ENCODE data around the gene FDXACB1. TPM values are rescaled to one million over a fixed set of nuclear protein-coding genes. Genes with fewer than 3 reads are reported as not detected.
A peak's percentile ranks its signal among the peaks of the same experiment; 100 is the strongest.
"Not testable (repeated sequence)": the region's sequence is repeated elsewhere in the genome, so short reads cannot be mapped to it uniquely, and the experiment has no call there.

Gene FDXACB1
- polyA plus RNA-seq, 4 donors = 5.1 to 6.1 (median 5.6) TPM

GRCh38 chr11:111910676-111911562, 32.0 kb upstream of the FDXACB1 start:
- no peak for DNase-seq (ENCODE audit: low read depth in 4 of 4, low spot score in 2 of 4)

- no peak for DNase-seq (ENCODE audit: low read depth in 4 of 4, low spot score in 2 of 4)
Measured at GRCh38 chr11:111909378-111909777, 30.4 kb upstream of the FDXACB1 start.

DNA sequence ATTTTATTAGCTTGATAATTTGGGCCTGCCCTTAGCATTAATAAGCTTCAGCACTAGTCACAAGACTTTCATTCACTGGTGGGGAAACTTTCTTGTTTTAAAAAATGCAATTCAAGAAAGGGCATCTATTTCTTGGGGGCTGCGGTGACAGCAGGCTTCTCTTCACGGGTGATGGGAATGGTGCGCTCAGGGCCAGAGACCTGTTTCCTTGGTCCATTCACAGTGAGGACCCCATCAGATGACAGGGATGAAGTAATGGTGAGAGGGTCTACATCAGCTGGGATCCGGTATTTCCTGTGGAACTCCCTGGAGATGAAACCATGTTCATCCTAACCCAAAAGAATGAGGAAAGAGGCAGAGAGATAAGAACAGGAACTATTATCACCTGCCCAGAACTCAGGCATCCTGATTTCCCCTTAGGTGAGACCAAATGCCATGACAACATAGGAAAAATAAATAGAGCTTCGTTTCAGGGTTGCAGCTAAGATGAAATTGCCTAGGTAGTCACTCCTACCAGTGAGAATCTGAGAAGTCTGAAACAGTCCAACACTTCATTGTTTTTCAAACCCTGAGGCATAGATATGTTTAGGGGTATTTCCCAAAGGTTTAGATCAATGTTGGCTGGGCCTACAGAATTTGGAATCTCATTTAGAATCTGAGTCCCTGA, 29.8 kb upstream of the FDXACB1 start:
- no peak for DNase-seq (ENCODE audit: low read depth in 4 of 4, low spot score in 2 of 4)

DNA sequence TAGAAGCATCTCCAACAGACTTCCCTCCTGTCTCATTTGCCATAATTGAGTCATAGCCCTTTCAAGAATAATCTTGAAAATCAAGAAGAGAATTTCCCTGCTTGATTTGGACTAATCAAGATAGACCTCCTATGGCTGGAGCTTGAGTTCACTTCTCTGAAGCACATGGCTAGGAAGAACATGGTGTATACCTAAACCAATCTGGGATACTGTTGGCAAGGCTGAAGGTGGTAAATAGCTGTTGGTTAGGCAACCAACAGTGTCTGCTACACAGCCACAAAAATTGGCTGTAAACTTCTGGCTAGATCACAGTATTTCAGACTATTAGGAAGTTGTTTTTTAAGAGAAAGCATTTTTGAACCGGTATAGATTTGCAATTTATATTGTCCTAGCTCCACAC, 27.7 kb upstream of the FDXACB1 start:
- no peak for DNase-seq (ENCODE audit: low read depth in 4 of 4, low spot score in 2 of 4)

- DNase-seq (ENCODE audit: low read depth in 4 of 4, low spot score in 2 of 4) = no peak
Measured at GRCh38 chr11:111905411-111905810, 26.4 kb upstream of the FDXACB1 start.

DNA sequence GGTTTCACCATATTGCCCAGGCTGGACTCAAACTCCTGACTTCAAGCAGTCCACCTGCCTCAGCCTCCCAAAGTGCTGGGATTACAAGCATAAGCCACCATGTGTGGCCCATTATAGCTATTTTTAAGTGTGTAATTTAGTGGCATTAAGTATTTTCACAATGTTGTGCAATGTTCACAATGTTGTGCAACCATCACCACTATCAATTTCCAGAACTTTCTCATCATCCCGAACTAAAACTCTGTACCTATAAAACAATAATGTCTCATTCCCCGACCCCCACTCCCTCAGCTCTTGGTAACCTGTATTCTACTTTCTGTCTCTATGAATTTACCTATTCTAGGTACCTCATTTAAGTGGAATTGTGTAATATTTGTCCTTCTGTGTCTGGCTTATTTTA, 7.9 kb upstream of the FDXACB1 start:
- DNase-seq (ENCODE audit: low read depth in 4 of 4, low spot score in 2 of 4) = no peak

DNA sequence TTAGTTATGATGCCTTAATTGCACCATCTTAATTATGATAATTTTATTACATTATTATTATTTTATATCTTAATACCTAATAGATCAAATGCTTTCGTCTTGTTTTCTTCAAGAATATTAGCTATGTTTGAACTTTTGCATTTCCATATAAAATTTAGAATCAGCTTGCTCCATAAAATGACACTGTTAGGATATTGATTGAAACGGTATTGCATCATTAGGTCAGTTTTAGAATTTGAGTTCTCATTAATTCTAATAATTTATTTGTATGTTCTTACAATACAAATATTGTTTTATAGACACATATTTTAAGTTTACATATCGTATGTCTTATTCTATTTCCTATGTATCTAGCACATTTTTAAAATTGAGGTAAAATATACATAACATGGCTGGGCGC, 7.1 kb upstream of the FDXACB1 start:
- DNase-seq (ENCODE audit: low read depth in 4 of 4, low spot score in 2 of 4) = no peak

- DNase-seq (ENCODE audit: low read depth in 4 of 4, low spot score in 2 of 4) = not testable (repeated sequence)
Measured at GRCh38 chr11:111885053-111885452, 6.1 kb upstream of the FDXACB1 start.

DNA sequence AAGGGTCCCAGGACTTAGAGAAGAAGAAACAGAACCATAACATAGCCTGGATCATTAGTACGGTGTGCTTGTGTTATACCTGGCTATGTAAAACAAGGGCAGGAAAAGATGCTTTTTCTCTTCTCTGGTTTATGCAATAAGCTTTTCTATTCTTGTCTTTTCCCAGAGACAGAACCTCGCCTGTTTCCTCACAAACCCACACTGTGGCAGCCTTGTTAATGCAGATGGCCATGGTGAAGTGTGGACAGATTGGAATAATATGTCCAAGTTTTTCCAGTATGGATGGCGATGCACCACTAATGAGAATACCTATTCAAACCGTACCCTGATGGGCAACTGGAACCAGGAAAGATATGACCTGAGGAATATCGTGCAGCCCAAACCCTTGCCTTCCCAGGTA, 3.2 kb upstream of the FDXACB1 start:
- no peak for DNase-seq (ENCODE audit: low read depth in 4 of 4, low spot score in 2 of 4)

DNA sequence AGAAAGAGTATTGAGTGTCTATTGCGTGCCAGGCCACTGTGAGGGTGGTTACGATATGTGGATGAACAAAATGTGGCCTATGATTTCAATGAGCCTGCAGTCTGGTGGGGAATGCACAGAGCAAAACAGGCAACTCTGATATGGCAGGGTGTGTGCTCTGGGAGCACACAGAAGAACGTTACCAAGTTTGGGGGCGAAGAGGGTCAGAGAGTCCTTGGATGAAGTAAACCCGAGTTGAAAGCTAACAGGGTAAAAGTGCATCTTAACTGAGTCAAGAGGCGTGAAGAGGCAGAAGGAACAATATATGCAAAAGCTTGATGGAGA, 634 bp upstream of the FDXACB1 start:
- no peak for DNase-seq (ENCODE audit: low read depth in 4 of 4, low spot score in 2 of 4)

DNA sequence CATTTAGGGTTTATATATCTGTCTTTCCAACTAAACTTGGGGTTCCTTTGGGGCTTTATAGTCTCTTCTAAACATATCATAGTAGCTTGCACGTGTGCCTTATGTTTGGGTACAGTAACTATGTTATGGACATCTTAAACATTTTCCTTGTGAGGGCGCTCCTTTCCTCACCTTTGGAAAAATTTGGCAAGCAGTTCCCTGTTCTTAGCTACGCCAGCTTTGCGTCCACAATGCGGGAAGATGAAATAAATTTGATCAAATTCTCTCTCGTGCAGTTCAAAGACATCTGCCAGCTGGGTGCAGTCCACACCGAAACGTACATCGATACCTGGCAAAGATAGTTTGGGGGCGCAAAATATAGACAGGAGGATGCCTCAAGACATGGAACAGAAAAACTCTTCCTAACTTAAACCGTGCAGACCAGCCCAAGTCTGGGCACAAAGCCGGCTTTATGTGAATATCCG, 548 bp downstream of the FDXACB1 start:
- DNase-seq (ENCODE audit: low read depth in 4 of 4, low spot score in 2 of 4) = peak in 3 of 4 donors; percentile 19 to 52 (median 28)

DNA sequence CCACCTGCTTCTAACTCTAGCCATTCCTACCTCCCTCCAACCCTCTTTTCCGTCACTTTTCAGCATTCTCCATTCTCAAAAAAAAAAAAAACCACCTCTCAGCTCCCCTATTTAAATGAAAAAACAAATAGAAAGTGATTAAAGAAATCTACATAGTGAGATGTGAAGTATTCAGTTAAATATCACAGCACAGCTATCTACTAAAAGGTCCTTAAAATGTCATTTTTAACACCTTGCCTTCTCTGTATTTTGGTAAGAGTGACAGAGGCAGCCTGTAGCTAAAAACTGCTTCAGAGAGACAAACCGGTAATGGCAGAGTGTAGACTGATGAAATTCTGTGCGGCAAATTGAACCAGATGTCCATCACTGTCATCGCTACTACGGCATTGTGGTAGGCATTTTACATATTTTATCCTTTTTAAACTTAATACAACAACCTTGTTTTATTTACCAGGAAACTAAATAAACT, 7.2 kb downstream of the FDXACB1 start:
- DNase-seq (ENCODE audit: low read depth in 4 of 4, low spot score in 2 of 4) = no peak

DNA sequence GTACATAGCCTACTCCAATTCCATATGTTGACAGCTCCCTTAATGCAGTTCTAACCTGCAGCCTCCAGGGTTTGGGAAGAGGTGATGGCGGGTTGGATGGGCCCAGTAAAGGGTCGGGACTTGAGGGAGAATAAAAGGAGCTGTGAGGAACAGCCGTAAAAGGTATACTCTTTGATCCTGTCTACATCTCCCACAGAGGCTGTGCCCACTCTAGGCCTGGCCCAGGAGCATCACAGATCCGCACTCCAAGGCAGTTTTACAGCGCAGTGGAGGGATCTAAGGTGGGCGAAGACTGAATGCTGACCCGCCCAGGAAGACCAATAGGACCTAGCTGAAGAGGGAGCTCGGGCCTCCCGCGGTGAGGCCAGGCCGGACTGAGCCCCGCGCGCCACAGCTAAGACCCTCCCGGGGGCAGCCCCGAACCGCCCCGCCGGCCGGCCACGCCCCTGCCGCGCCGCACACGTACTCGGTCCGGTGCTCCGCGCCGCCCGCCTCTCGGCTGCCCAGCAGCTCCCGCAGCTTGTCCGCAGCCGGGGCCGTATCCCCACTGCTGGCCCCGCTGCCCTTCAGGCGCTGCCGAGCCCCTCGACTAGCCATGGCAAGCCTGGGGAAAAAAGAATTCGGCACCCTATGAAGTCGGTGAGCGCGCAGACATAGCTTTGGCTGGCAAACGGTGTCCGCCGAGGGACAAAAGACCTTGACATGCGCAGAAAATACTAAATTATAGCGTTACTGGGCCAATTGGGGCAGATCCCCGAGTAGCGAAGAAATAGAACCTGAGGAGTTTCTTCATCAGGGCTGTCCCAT, 7.9 kb downstream of the FDXACB1 start, which contains the start of gene ALG9:
ALG9 (minus strand) TSS at position 696 of the 807 bp plus-strand sequence; CDS start at position 597, 99 bp downstream.
- peak; percentile 71 to 81 (median 78) for DNase-seq (ENCODE audit: low read depth in 4 of 4, low spot score in 2 of 4)

GRCh38 chr11:111870522-111870885, 8.5 kb downstream of the FDXACB1 start:
- peak in 1 of 4 donors; percentile 0 for DNase-seq (ENCODE audit: low read depth in 4 of 4, low spot score in 2 of 4)

- no peak for DNase-seq (ENCODE audit: low read depth in 4 of 4, low spot score in 2 of 4)
Measured at GRCh38 chr11:111870113-111870512, 8.9 kb downstream of the FDXACB1 start.

GRCh38 chr11:111860257-111860656, 18.7 kb downstream of the FDXACB1 start:
- no peak for DNase-seq (ENCODE audit: low read depth in 4 of 4, low spot score in 2 of 4)

- DNase-seq (ENCODE audit: low read depth in 4 of 4, low spot score in 2 of 4) = no peak
Measured at GRCh38 chr11:111855506-111855905, 23.5 kb downstream of the FDXACB1 start.

DNA sequence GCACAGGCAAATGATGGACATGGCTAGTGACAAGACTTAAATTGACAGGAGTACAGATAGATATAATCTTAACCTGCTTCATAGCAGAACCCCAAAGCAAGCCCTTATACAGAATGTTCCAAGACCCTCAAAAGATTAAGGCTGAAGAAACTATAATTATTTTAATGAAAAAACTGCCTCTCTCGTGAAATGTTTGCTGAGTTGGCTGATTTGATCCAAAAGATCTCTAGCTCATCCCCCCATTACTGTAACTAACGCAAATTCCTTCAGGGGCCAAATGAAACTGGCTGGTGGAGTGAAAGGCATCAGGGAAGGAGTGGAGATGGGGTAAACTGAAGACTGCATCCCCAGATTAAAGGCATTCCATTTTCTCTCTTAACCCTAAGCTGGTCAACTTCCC, 26.9 kb downstream of the FDXACB1 start:
- DNase-seq (ENCODE audit: low read depth in 4 of 4, low spot score in 2 of 4) = no peak

DNA sequence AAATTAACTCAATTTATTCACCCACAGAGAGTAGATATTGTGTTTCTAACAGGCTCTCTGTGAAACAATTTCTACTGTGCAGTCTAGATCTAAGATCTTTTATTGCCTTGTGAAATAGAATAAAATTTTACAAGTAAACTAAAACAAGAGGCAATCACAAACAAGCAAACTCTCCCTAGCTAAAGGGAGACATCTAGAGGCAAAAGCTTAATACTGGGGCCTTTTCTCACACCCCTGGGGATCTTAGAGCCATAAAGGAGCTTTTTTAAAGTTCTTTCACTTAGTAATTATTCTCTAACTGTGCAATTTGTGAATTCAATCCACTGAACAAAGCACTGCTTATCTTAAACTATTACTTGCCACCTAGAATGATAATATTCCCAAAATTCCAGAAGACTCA, 27.3 kb downstream of the FDXACB1 start:
- no peak for DNase-seq (ENCODE audit: low read depth in 4 of 4, low spot score in 2 of 4)

DNA sequence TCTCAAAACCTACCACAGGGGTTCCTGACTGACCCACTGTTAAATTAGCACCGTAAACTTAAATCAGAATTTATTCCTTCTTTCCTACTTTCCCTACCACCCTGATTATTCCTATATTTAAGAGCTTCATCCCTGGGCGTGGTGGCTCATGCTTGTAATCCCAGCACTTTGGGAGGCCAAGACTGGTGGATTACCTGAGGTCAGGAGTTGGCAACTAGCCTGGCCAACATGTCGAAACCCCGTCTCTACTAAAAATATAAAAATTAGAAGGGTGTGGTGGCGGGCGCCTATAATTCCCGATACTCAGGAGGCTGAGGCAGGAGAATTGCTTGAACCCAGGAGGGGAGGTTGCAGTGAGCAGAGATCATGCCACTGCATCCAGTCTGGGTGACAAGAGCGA, 27.9 kb downstream of the FDXACB1 start:
- DNase-seq (ENCODE audit: low read depth in 4 of 4, low spot score in 2 of 4) = no peak

- no peak for DNase-seq (ENCODE audit: low read depth in 4 of 4, low spot score in 2 of 4)
Measured at GRCh38 chr11:111849631-111850030, 29.3 kb downstream of the FDXACB1 start.

All from left renal cortex interstitium (tissue), 4 donors.